CD8-positive, alpha-beta memory T cell (primary cell): ENCODE measurements around the gene PCMT1. TPM values are rescaled to one million over a fixed set of nuclear protein-coding genes. Genes with fewer than 3 reads are reported as not detected.

Experiments
- CTCF ChIA-PET: fragments of 350-600 bp; sonication (Branson Sonifier 250); formaldehyde crosslinking; loops from one replicate; lab custom pipeline; 2021; ENCODE audit warnings: antibody characterized with exemption; lab: Charles Lee
- POLR2A ChIA-PET: fragments of 350-600 bp; sonication (Branson Sonifier 250); formaldehyde crosslinking; loops from one replicate; lab custom pipeline; 2021; ENCODE audit warnings: antibody characterized with exemption; lab: Charles Lee
- DNase-seq, 5 donors: peaks; one replicate each; pipeline versions ENCODE4 v3.0.0 to v3.0.0-alpha.2; 2020 to 2022; ENCODE audit warnings: mixed read lengths in 1 of 5
- H3K27ac ChIP-seq: one replicate; pipeline ENCODE4 v1.7.0; 2013; ENCODE audit warnings: low read depth, mild to moderate bottlenecking, low read length, moderate library complexity
- H3K27me3 ChIP-seq: 2 replicates; pipeline ENCODE4 v1.7.0; 2013; ENCODE audit warnings: low read length, mild to moderate bottlenecking; ENCODE audit not compliant: insufficient read depth, poor library complexity, severe bottlenecking
- H3K36me3 ChIP-seq: 2 replicates; pipeline ENCODE4 v1.7.0; 2013; ENCODE audit warnings: mild to moderate bottlenecking, low read length, moderate library complexity; ENCODE audit not compliant: insufficient read depth
- H3K4me1 ChIP-seq: 2 replicates; pipeline ENCODE4 v1.7.0; 2013; ENCODE audit warnings: mild to moderate bottlenecking, low read length, moderate library complexity; ENCODE audit not compliant: insufficient read depth
- H3K4me3 ChIP-seq: 2 replicates; pipeline ENCODE4 v1.7.0; 2013; ENCODE audit warnings: mild to moderate bottlenecking, low read length
- H3K9me3 ChIP-seq: 2 replicates; pipeline ENCODE4 v1.7.0; 2013; ENCODE audit warnings: mild to moderate bottlenecking, low read length
- H3K27ac Mint-ChIP-seq, 8 donors: one replicate each; pipeline ENCODE4 v1.8.0; 2020 to 2021; ENCODE audit warnings: mixed read lengths in 8 of 8, mild to moderate bottlenecking in 6 of 8, inconsistent platforms in 3 of 8, moderate library complexity in 3 of 8
- H3K27me3 Mint-ChIP-seq, 2 donors: one replicate each; pipeline ENCODE4 v1.8.0; 2020 to 2021; ENCODE audit warnings: mixed read lengths in 2 of 2, mild to moderate bottlenecking in 1 of 2, moderate library complexity in 1 of 2
- H3K36me3 Mint-ChIP-seq, 3 donors: one replicate each; pipeline ENCODE4 v1.8.0; 2020 to 2021; ENCODE audit warnings: mixed read lengths in 3 of 3, inconsistent platforms in 1 of 3, mild to moderate bottlenecking in 1 of 3
- H3K4me1 Mint-ChIP-seq, 3 donors: one replicate each; pipeline ENCODE4 v1.8.0; 2020 to 2021; ENCODE audit warnings: mixed read lengths in 3 of 3, inconsistent platforms in 1 of 3, mild to moderate bottlenecking in 1 of 3
- H3K4me3 Mint-ChIP-seq, 7 donors: one replicate each; pipeline ENCODE4 v1.8.0; 2020 to 2021; ENCODE audit warnings: mixed read lengths in 7 of 7, mild to moderate bottlenecking in 6 of 7, moderate library complexity in 4 of 7, inconsistent platforms in 2 of 7
- H3K9me3 Mint-ChIP-seq, 5 donors: one replicate each; pipeline ENCODE4 v1.8.0; 2020 to 2022; ENCODE audit warnings: mixed read lengths in 5 of 5, mild to moderate bottlenecking in 3 of 5, moderate library complexity in 2 of 5, inconsistent platforms in 1 of 5
- polyA plus RNA-seq: library from polyadenylated mRNA; unstranded; fragments of 300-500 nt; fragmentation: Illumina TruSeq; gene quantifications from one replicate; pipeline ENCODE4 v1.2.3, GENCODE V29; 2021
- total RNA-seq, 2 experiments: library from RNA; stranded (reverse); gene quantifications; one replicate each; pipeline ENCODE4 v1.2.3, GENCODE V29; 2021

PCMT1 gene
- total and polyA plus RNA-seq, 3 experiments from 2014 or later = 107 to 148 (median 108) TPM

GRCh38 chr6:149856256-149856994 is 106.9 kb downstream of the PCMT1 start:
- H3K27me3 ChIP-seq = no peaks in the 10 kb centered on the region
- H3K27me3 Mint-ChIP-seq = peaks cover 25 to 57% of the 10 kb centered on the region in 2 donors
- CTCF ChIA-PET = interaction anchor here (1.2 kb wide), 1 partner anchor 22 kb away, joined by 3 read pairs; no protein-coding TSS in a partner anchor
- no peaks in the 10 kb centered on the region for H3K36me3 Mint-ChIP-seq
- H3K27ac Mint-ChIP-seq = no peak overlapping the region
- H3K4me3 ChIP-seq = no peak overlapping the region
- H3K4me1 Mint-ChIP-seq = peaks cover 0 to 1% (median 0%) of the 10 kb centered on the region in 3 donors
- no peaks in the 10 kb centered on the region for H3K36me3 ChIP-seq
- H3K4me3 Mint-ChIP-seq = no peak overlapping the region
- POLR2A ChIA-PET = interaction anchor here (0.6 to 0.7 kb wide), 2 partner anchors 55 to 1044 kb away, joined by 3 read pairs; no protein-coding TSS in a partner anchor
- no peak for DNase-seq
- no peaks in the 10 kb centered on the region for H3K4me1 ChIP-seq
- H3K9me3 ChIP-seq = no peaks in the 10 kb centered on the region
- no peaks in the 10 kb centered on the region for H3K9me3 Mint-ChIP-seq
- no peak overlapping the region for H3K27ac ChIP-seq

GRCh38 chr6:149857541-149857940 is 108.0 kb downstream of the PCMT1 start:
- H3K36me3 Mint-ChIP-seq = no peaks in the 10 kb centered on the region
- no peaks in the 10 kb centered on the region for H3K9me3 Mint-ChIP-seq
- Histone ChIP-seq H3K27me3 (no peaks in the 10 kb centered on the region), H3K36me3 (no peaks in the 10 kb centered on the region), H3K4me1 (peaks cover under 1% of the 10 kb centered on the region), H3K4me3 (no peak overlapping the region), H3K27ac (no peak overlapping the region), H3K9me3 (no peaks in the 10 kb centered on the region)
- H3K4me3 Mint-ChIP-seq = no peak overlapping the region
- ChIA-PET CTCF (no interaction called here), POLR2A (interaction anchor here (0.6 kb wide), 1 partner anchor 1042 kb away, joined by 3 read pairs; no protein-coding TSS in a partner anchor)
- H3K4me1 Mint-ChIP-seq = peaks cover 0 to 3% (median 1%) of the 10 kb centered on the region in 3 donors
- H3K27me3 Mint-ChIP-seq = peaks cover 21 to 60% of the 10 kb centered on the region in 2 donors
- no peak for DNase-seq
- H3K27ac Mint-ChIP-seq = no peak overlapping the region

- peaks cover 7% of the 10 kb centered on the region for H3K4me1 ChIP-seq
- no peak overlapping the region for H3K4me3 ChIP-seq
- Mint-ChIP-seq H3K27ac (no peak overlapping the region), H3K36me3 (no peaks in the 10 kb centered on the region), H3K9me3 (no peaks in the 10 kb centered on the region), H3K27me3 (peaks cover 17 to 62% of the 10 kb centered on the region in 2 donors), H3K4me3 (no peak overlapping the region), H3K4me1 (peaks cover 5 to 8% (median 6%) of the 10 kb centered on the region in 3 donors)
- H3K27me3 ChIP-seq = no peaks in the 10 kb centered on the region
- no peaks in the 10 kb centered on the region for H3K36me3 ChIP-seq
- DNase-seq = no peak
- CTCF ChIA-PET = no interaction called here
- no peaks in the 10 kb centered on the region for H3K9me3 ChIP-seq
- no peak overlapping the region for H3K27ac ChIP-seq
- POLR2A ChIA-PET = no interaction called here
Measured at GRCh38 chr6:149859368-149859767, 109.8 kb downstream of the PCMT1 start.

DNA sequence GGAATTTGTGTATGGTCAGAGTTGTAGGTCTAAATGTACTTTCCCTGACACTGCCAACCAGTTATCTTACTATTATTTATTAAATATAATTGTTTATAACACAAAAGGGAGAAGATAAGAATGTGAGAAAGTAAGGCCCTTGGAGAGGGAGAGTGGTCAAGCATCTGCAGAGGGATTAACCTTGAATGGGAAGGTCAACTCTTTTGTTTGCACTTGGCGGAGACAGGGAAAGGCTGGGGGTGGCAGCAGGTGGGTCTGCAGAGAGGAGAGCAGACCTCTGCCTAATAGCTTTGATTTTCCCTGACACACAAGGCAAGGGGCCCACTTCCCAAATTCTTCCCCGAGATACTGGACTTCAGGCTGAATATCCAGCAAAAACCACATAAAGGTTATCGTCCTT is 110.4 kb downstream of the PCMT1 start:
- POLR2A ChIA-PET = no interaction called here
- no peak overlapping the region for H3K27ac ChIP-seq
- peaks cover 8 to 12% (median 8%) of the 10 kb centered on the region in 3 donors for H3K4me1 Mint-ChIP-seq
- H3K4me1 ChIP-seq = peaks cover 12% of the 10 kb centered on the region
- H3K4me3 Mint-ChIP-seq = no peak overlapping the region
- no peaks in the 10 kb centered on the region for H3K27me3 ChIP-seq
- H3K4me3 ChIP-seq = no peak overlapping the region
- H3K36me3 Mint-ChIP-seq = no peaks in the 10 kb centered on the region
- no peaks in the 10 kb centered on the region for H3K9me3 ChIP-seq
- H3K9me3 Mint-ChIP-seq = no peaks in the 10 kb centered on the region
- H3K27me3 Mint-ChIP-seq = peaks cover 14 to 57% of the 10 kb centered on the region in 2 donors
- CTCF ChIA-PET = no interaction called here
- H3K36me3 ChIP-seq = no peaks in the 10 kb centered on the region
- DNase-seq = no peak
- H3K27ac Mint-ChIP-seq = no peak overlapping the region

GRCh38 chr6:149860513-149860833 is 110.9 kb downstream of the PCMT1 start:
- CTCF ChIA-PET = no interaction called here
- no peak overlapping the region for H3K4me3 ChIP-seq
- no peaks in the 10 kb centered on the region for H3K36me3 Mint-ChIP-seq
- peaks cover 9 to 54% of the 10 kb centered on the region in 2 donors for H3K27me3 Mint-ChIP-seq
- no peak for DNase-seq
- no peak overlapping the region for H3K27ac Mint-ChIP-seq
- POLR2A ChIA-PET = no interaction called here
- H3K4me1 ChIP-seq = peaks cover 12% of the 10 kb centered on the region
- no peaks in the 10 kb centered on the region for H3K36me3 ChIP-seq
- no peak overlapping the region for H3K27ac ChIP-seq
- H3K27me3 ChIP-seq = no peaks in the 10 kb centered on the region
- H3K9me3 Mint-ChIP-seq = no peaks in the 10 kb centered on the region
- no peak overlapping the region for H3K4me3 Mint-ChIP-seq
- H3K9me3 ChIP-seq = no peaks in the 10 kb centered on the region
- peaks cover 8 to 14% (median 12%) of the 10 kb centered on the region in 3 donors for H3K4me1 Mint-ChIP-seq

Other genes starting within 250 kb of the PCMT1 start
- 10 to 100 TPM; 29.7 to 31.9 TPM for gene PPIL4, start 203.7 kb upstream of the PCMT1 start, total RNA-seq
- 10.7 TPM for gene PPIL4, start 203.7 kb upstream of the PCMT1 start, polyA plus RNA-seq
- gene GINM1, start 183.4 kb upstream of the PCMT1 start, total RNA-seq = 10 to 100 TPM; 20.4 to 20.5 TPM
- gene GINM1, start 183.4 kb upstream of the PCMT1 start, polyA plus RNA-seq = 24.7 TPM
- gene KATNA1, start 101.0 kb upstream of the PCMT1 start, total RNA-seq = 10 to 100 TPM; 22.0 to 22.7 TPM
- gene KATNA1, start 101.0 kb upstream of the PCMT1 start, polyA plus RNA-seq = 25.7 TPM
- gene LATS1, start 31.6 kb upstream of the PCMT1 start, total RNA-seq = 10 to 100 TPM; 29.7 to 33.8 TPM
- gene LATS1, start 31.6 kb upstream of the PCMT1 start, polyA plus RNA-seq = 12.7 TPM
- gene NUP43, start 3.2 kb upstream of the PCMT1 start, total RNA-seq = 10 to 100 TPM; 82.3 to 86.2 TPM
- gene NUP43, start 3.2 kb upstream of the PCMT1 start, polyA plus RNA-seq = 6.2 TPM
- gene LRP11, start 114.6 kb downstream of the PCMT1 start, total RNA-seq = 1 to 10 TPM; 5.5 to 5.9 TPM
- gene LRP11, start 114.6 kb downstream of the PCMT1 start, polyA plus RNA-seq = 1.1 TPM
- not detected for gene RAET1E, start 148.4 kb downstream of the PCMT1 start, total RNA-seq
- not detected for gene RAET1E, start 148.4 kb downstream of the PCMT1 start, polyA plus RNA-seq
- gene RAET1G, start 173.4 kb downstream of the PCMT1 start, total RNA-seq = not detected
- not detected for gene RAET1G, start 173.4 kb downstream of the PCMT1 start, polyA plus RNA-seq
- under 1 TPM; 0.48 to 0.51 TPM for gene ULBP2, start 192.3 kb downstream of the PCMT1 start, total RNA-seq
- gene ULBP2, start 192.3 kb downstream of the PCMT1 start, polyA plus RNA-seq = 0.68 TPM
- under 1 TPM; 0.60 to 0.74 TPM for gene ULBP1, start 214.2 kb downstream of the PCMT1 start, total RNA-seq
- gene ULBP1, start 214.2 kb downstream of the PCMT1 start, polyA plus RNA-seq = not detected